A204.1 (cell line): ENCODE results near the gene GCC1.

Experiments used
- FAIRE-seq: peaks from 2 replicates; lab custom pipeline; 2012; peaks lifted over from hg19 to GRCh38; lab: Jason Lieb, UNC

Gene GCC1

DNA sequence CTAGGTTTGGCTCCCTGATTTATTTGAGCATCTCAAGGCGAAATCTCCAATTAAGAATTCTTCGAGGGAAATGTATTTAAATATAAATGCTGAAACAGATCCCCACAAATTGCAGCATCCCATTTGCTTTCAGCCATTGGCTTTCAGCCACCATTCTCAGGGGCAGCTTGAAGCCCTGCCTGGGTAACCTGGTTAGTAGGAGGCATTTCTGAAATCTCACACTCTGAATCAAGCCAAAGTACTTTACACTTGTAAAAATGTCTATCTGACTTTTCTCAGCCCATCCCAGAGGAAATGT is 49.1 kb downstream of the GCC1 start:
- FAIRE-seq, result no peak

DNA sequence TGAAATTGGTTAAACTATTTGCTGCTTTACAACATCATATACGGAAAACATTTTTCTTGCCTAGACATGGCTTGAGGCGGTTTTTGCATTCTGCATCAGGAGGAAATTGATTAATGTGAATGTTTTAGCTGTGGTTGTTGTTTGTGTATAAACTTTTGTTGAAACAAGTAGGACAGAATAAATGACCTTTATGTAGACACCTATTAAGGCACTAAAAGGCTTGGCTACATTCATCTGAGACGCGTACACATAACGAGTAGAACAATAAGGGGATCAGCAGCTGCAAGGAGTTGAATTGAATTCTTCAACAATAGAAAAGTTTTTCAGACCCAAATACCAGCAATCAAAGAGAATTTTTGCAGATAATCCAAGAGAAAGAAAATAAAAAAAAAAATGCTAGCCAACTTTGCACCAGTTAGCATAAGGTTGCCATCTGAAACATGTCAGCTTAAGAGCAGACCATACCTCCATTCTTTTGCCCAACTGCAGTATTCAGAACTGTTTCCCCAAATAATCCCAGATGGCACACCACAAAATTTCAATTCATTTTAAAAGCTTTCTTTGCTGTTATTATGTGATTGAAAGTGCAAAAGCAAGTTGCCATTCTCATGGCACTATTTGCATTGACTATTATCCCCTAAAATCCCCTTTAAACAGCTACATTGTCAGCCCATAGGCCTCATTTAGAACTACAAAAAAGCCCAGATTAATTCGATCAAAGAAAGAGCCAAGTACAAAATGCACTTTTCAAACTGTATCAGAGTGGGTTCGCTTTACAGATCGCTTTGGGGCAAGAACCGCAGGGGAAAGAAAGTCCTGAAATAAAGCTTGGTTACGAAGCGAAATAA is 49.6 kb downstream of the GCC1 start:
- FAIRE-seq, result no peak

DNA sequence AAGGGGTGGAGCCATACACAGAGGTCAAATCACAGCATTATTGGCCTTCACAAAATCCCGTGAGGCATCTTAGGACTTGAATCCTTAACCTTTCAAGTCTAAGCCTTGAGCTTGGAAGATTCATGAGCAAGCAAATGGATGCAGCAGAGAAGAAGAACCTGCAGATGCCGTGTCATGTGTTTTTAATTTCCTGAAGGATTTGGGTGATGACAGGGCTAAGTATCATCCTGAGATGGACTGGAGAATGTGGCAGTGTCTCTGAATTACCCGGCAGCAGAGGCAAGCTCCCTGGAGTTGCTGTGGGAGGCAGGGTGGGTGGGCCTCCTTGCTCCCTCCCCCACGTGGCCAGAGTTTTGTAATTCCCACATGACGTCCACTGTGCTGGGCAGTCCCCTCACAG is 50.8 kb downstream of the GCC1 start:
- no peak for FAIRE-seq

DNA sequence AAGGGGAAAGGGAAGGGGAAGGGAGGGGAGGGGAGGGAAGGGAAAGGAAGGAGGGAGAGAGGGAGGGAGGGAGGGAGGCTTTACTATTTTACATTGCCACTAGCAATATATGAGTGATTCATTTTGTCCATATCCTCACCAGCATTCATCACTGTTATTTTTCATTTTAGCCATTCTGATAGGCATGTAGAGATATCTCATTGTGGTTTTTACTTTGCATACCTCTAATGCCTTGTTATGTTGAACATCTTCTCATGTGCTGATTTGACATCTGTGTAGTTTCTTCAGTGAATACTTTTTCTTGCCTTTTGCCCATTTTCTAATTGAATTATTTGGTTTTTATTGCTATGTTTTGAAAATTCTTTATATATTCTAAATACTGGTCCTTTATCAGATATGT is 52.7 kb downstream of the GCC1 start:
- FAIRE-seq, result no peak

DNA sequence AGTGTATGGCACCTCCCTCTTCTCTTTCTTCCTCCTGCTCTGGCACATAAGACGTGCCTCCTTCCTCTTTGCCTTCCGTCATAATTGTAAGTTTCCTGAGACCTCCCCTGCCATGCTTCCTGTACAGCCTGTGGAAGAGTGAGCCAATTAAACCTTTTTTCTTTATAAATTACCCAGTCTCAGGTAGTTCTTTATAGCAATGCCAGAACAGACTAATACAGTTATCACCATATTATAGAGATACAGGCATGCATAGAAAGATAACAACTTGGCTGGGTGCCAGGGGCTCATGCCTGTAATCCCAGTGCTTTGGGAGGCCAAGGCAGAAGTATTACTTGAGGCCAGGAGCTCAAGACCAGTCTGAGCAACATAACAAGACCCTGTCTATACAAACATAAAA is 53.2 kb downstream of the GCC1 start:
- FAIRE-seq, result no peak
